HepG2 (cell line): ENCODE measurements around the gene ZDHHC3. TPM values are rescaled to one million over a fixed set of nuclear protein-coding genes. Genes with fewer than 3 reads are reported as not detected.

Experiments used
- ATAC-seq: fragments of 200-7000 bp; cut with Tn5 transposase; 3 replicates; pipeline ENCODE4 v1.9.1; 2020; ENCODE audit warnings: mild to moderate bottlenecking, moderate library complexity
- BruUV-seq: library from RNA; stranded (reverse); fragments of 400-500 nt; replicated peaks from 2 replicates; lab custom pipeline; 2021; lab: Mats Ljungman, UMichigan
- CTCF ChIA-PET: fragments of 300-600 bp; formaldehyde crosslinking; extraction: SDS; loops from one replicate; lab custom pipeline; 2021; ENCODE audit warnings: low total read pairs, inconsistent platforms, low intra/inter-chr PET ratio; lab: Yijun Ruan, JAX
- POLR2A ChIA-PET: fragments of 350-600 bp; sonication (Branson Sonifier 250); formaldehyde crosslinking; loops from one replicate; lab custom pipeline; 2020; ENCODE audit warnings: antibody characterized with exemption, inconsistent platforms; lab: Yijun Ruan, JAX
- DNase-seq: peaks from one replicate; pipeline ENCODE4 v3.0.0-alpha.2; 2015; ENCODE audit warnings: low spot score
- FAIRE-seq: peaks from 3 replicates; lab custom pipeline; 2011; peaks lifted over from hg19 to GRCh38; lab: Jason Lieb, UNC
- H2AFZ ChIP-seq: one replicate; pipeline ENCODE4 v1.6.1; 2011; ENCODE audit warnings: low read length, inconsistent platforms
- H3K27ac ChIP-seq: fragments of 300-600 bp; 3 replicates; pipeline ENCODE4 v1.8.0; 2011; ENCODE audit warnings: mixed run types, mild to moderate bottlenecking, mixed read lengths, low read length, inconsistent platforms; ENCODE audit not compliant: insufficient read depth; ENCODE audit errors: extremely low read length
- H3K27me3 ChIP-seq, 2 experiments: fragments of 200-600 bp in 1 of 2; 2 replicates in 1 of 2; 3 replicates in 1 of 2; pipeline versions ENCODE4 v1.6.0 to v1.8.0; 2011; ENCODE audit warnings: low read length in 2 of 2, mild to moderate bottlenecking in 2 of 2, moderate library complexity in 2 of 2, inconsistent platforms in 1 of 2; ENCODE audit not compliant: insufficient read depth in 2 of 2, control insufficient read depth in 1 of 2
- H3K36me3 ChIP-seq, 2 experiments: fragments of 200-600 bp in 1 of 2; replicated peaks in 1 of 2; 2 replicates in 1 of 2; 3 replicates in 1 of 2; pipeline versions ENCODE4 v1.5.1 to v1.8.0; 2011; ENCODE audit warnings: low read length in 2 of 2, inconsistent platforms in 1 of 2; ENCODE audit not compliant: insufficient read depth in 2 of 2, control insufficient read depth in 1 of 2
- H3K4me1 ChIP-seq: 2 replicates; pipeline ENCODE4 v1.5.1; 2012; ENCODE audit warnings: low read length, inconsistent platforms; ENCODE audit not compliant: insufficient read depth
- H3K4me2 ChIP-seq: 2 replicates; pipeline ENCODE4 v1.6.0; 2011; ENCODE audit warnings: low read depth, low read length, inconsistent platforms
- H3K4me3 ChIP-seq, 3 experiments: fragments of 200-600 bp in 1 of 3; sonication (generic), shearing (Covaris generic) in 1 of 3; replicated peaks in 1 of 3; 2 replicates each; pipeline ENCODE4 v1.5.1; 2011 to 2016; ENCODE audit warnings: low read length in 3 of 3, inconsistent platforms in 2 of 3, low read depth in 2 of 3, mild to moderate bottlenecking in 2 of 3, control low read depth in 1 of 3, mixed read lengths in 1 of 3; ENCODE audit not compliant: insufficient read depth in 1 of 3
- H3K79me2 ChIP-seq: one replicate; pipeline ENCODE4 v1.6.1; 2011; ENCODE audit warnings: low read length, inconsistent platforms; ENCODE audit not compliant: insufficient read depth
- H3K9ac ChIP-seq: 2 replicates; pipeline ENCODE4 v1.6.0; 2011; ENCODE audit warnings: mild to moderate bottlenecking, low read depth, low read length, inconsistent platforms; ENCODE audit not compliant: insufficient read depth
- H3K9me3 ChIP-seq: 2 replicates; pipeline ENCODE4 v1.5.1; 2012; ENCODE audit warnings: mild to moderate bottlenecking, low read length
- H4K20me1 ChIP-seq: 2 replicates; pipeline ENCODE4 v1.6.0; 2011; ENCODE audit warnings: inconsistent platforms, mild to moderate bottlenecking, low read length, moderate library complexity; ENCODE audit not compliant: insufficient read depth
- CEBPB ChIP-seq: IDR thresholded peaks from 2 replicates; pipeline ENCODE4 v1.6.1; 2011; ENCODE audit warnings: low read depth, low read length, improper control_type of control experiment, borderline replicate concordance
- MAFF ChIP-seq: IDR thresholded peaks from 2 replicates; pipeline ENCODE4 v1.6.1; 2011; ENCODE audit warnings: low read depth, low read length, improper control_type of control experiment
- PHF21A ChIP-seq: sonication (generic); formaldehyde crosslinking; IDR thresholded peaks from 2 replicates; pipeline ENCODE4 v1.5.0; 2020; ENCODE audit warnings: mild to moderate bottlenecking, missing genetic modification reagents
- SMAD9 ChIP-seq: sonication (generic); formaldehyde crosslinking; IDR thresholded peaks from 2 replicates; pipeline ENCODE4 v1.5.1; 2020; ENCODE audit warnings: mild to moderate bottlenecking, missing genetic modification reagents
- SNRNP70 ChIP-seq: fragments of 200-400 bp; formaldehyde crosslinking; IDR thresholded peaks from 2 replicates; pipeline ENCODE4 v1.6.1; 2017; ENCODE audit warnings: mild to moderate bottlenecking, low read depth, low read length, moderate library complexity
- TERF1 ChIP-seq: sonication (generic); formaldehyde crosslinking; IDR thresholded peaks from 2 replicates; pipeline ENCODE4 v1.8.0; 2022; ENCODE audit warnings: mild to moderate bottlenecking, missing genetic modification reagents, moderate library complexity
- ZNF414 ChIP-seq: sonication (generic); formaldehyde crosslinking; IDR thresholded peaks from 2 replicates; pipeline ENCODE4 v1.5.0; 2020; ENCODE audit warnings: missing genetic modification reagents
- ZNF713 ChIP-seq: sonication (generic); formaldehyde crosslinking; IDR thresholded peaks from 2 replicates; pipeline ENCODE4 v1.4.0; 2020; ENCODE audit warnings: mild to moderate bottlenecking, missing genetic modification reagents
- ZNF839 ChIP-seq: sonication (generic); formaldehyde crosslinking; IDR thresholded peaks from 2 replicates; pipeline ENCODE4 v1.4.0; 2020; ENCODE audit warnings: missing genetic modification reagents, mild to moderate bottlenecking, borderline replicate concordance
- WGBS: methylation state at CpG from one replicate; pipeline ENCODE4 v1.1.6; 2017; ENCODE audit warnings: low lambda C conversion rate; 5-methylcytosine and 5-hydroxymethylcytosine counted together
- in situ Hi-C: cut with HindIII; loops from 2 replicates; pipeline ENCODE4 v1.10.0; 2017; ENCODE audit warnings: low pct_unique_long_range_greater_than_20kb; ENCODE audit not compliant: extremely low pct_ligation_motif_present
- intact Hi-C: fragments of 100-400 bp; cut with micrococcal nuclease; formaldehyde crosslinking; loops from one replicate; pipeline ENCODE4 v1.10.0; 2022; ENCODE audit not compliant: unreplicated experiment
- polyA plus RNA-seq, 8 experiments: library from polyadenylated mRNA; depleted of rRNA in 3 of 8; stranded (reverse) in 7 of 8; unstranded in 1 of 8; fragments of >200 nt; fragmentation: Illumina TruSeq in 4 of 8; extraction: Trizol in 4 of 8; gene quantifications; 2 replicates each; pipeline versions ENCODE4 v1.2.1 to v1.2.3, GENCODE V29; 2011 to 2016; ENCODE audit warnings: low read depth in 4 of 8, missing spikeins in 1 of 8, mixed read lengths in 1 of 8; ENCODE audit not compliant: insufficient read depth in 1 of 8
- total RNA-seq, 5 experiments: library from RNA; depleted of rRNA; stranded (reverse); fragments of >200 nt; fragmentation: Illumina TruSeq; extraction: Trizol; gene quantifications; 2 replicates each; pipeline ENCODE4 v1.2.3, GENCODE V29; 2016; ENCODE audit warnings: low read depth in 1 of 5

Gene ZDHHC3
- total and polyA plus RNA-seq, 2 of the 13 experiments (the other 11 are each of a cell fraction or from before 2014, with no cell fraction given), result 44.1 to 65.7 TPM

GRCh38 chr3:44877333-44877732 is 98.6 kb downstream of the ZDHHC3 start:
- no TSS peak for BruUV-seq
- ChIA-PET CTCF (no interaction called here), POLR2A (no interaction called here)
- no peak overlapping the region for H3K4me2 ChIP-seq
- ATAC-seq (no peak), FAIRE-seq (no peak), DNase-seq (no peak)
- intact Hi-C loops, result no loop called here
- H3K9me3 ChIP-seq, result no peaks in the 10 kb centered on the region
- no peak for TF ChIP-seq ZNF839 (CRISPR knock-in tag)
- TF ChIP-seq SMAD9, result no peak
- TF ChIP-seq CEBPB, result peak; percentile 21; the same call in 1 of the 2 replicates
- TF ChIP-seq ZNF414 (CRISPR knock-in tag), result no peak
- no peak for TF ChIP-seq SNRNP70
- no peak for TF ChIP-seq ZNF713 (CRISPR knock-in tag)
- TF ChIP-seq PHF21A (CRISPR knock-in tag), result no peak
- no peak for TF ChIP-seq MAFF
- no peak for TF ChIP-seq TERF1 (CRISPR knock-in tag)
- H4K20me1 ChIP-seq, result no peaks in the 10 kb centered on the region
- H3K27ac ChIP-seq, result no peak overlapping the region
- H3K36me3 ChIP-seq, result no peaks in the 10 kb centered on the region
- H3K27me3 ChIP-seq, result no peaks in the 10 kb centered on the region
- 34% methylated on average over 3 of the region's 3 CpGs for WGBS
- no peak overlapping the region for H3K9ac ChIP-seq
- no peak overlapping the region for H2AFZ ChIP-seq
- H3K4me3 ChIP-seq, result no peak overlapping the region
- H3K79me2 ChIP-seq, result no peaks in the 10 kb centered on the region
- H3K4me1 ChIP-seq, result no peaks in the 10 kb centered on the region
- in situ Hi-C loops, result no loop called here
